GM12878 (cell line): ENCODE results near the gene SF3A1. TPM values are rescaled to one million over a fixed set of nuclear protein-coding genes. Genes with fewer than 3 reads are reported as not detected.
A peak's percentile ranks its signal among the peaks of the same experiment; 100 is the strongest.

ENCODE experiments used
- BMI1 ChIP-seq: fragments of 450-650 bp; IDR thresholded peaks from 2 replicates; pipeline ENCODE4 v1.6.1; 2016; ENCODE audit warnings: mild to moderate bottlenecking, moderate library complexity, borderline replicate concordance
- EGR1 ChIP-seq, 2 experiments: IDR thresholded peaks; 1 replicate in 1 of 2; 2 replicates in 1 of 2; pipeline ENCODE4 v1.6.1; 2011 to 2012; ENCODE audit warnings: low read depth in 2 of 2, low read length in 2 of 2, borderline replicate concordance in 1 of 2, mild to moderate bottlenecking in 1 of 2, moderate library complexity in 1 of 2
- ESRRA ChIP-seq: IDR thresholded peaks from 2 replicates; pipeline ENCODE4 v1.6.1; 2012; ENCODE audit warnings: mild to moderate bottlenecking, low read length, improper control_type of control experiment
- IRF3 ChIP-seq: fragments of 450-650 bp; IDR thresholded peaks from 2 replicates; pipeline ENCODE4 v1.6.1; 2014; ENCODE audit warnings: mild to moderate bottlenecking
- JUND ChIP-seq: IDR thresholded peaks from 2 replicates; pipeline ENCODE4 v1.6.1; 2012; ENCODE audit warnings: low read depth, mild to moderate bottlenecking, low read length, improper control_type of control experiment, moderate library complexity
- POLR2AphosphoS2 ChIP-seq: IDR thresholded peaks from 2 replicates; pipeline ENCODE4 v1.6.1; 2011; ENCODE audit warnings: low read depth, mild to moderate bottlenecking, low read length, improper control_type of control experiment, moderate library complexity
- RAD21 ChIP-seq: IDR thresholded peaks from 2 replicates; pipeline ENCODE4 v1.6.1; 2011; ENCODE audit warnings: mild to moderate bottlenecking, low read depth, low read length, moderate library complexity; ENCODE audit not compliant: insufficient read depth
- TBL1XR1 ChIP-seq: IDR thresholded peaks from 2 replicates; pipeline ENCODE4 v1.6.1; 2012; ENCODE audit warnings: low read depth, low read length, improper control_type of control experiment
- ZNF24 ChIP-seq: fragments of 450-650 bp; IDR thresholded peaks from 2 replicates; pipeline ENCODE4 v1.6.1; 2017; ENCODE audit warnings: antibody characterized with exemption, mild to moderate bottlenecking
- ZNF687 ChIP-seq: fragments of 450-650 bp; IDR thresholded peaks from 2 replicates; pipeline ENCODE4 v1.6.1; 2017; ENCODE audit warnings: mild to moderate bottlenecking, moderate library complexity
- polyA plus RNA-seq, 11 experiments: library from polyadenylated mRNA; depleted of rRNA in 4 of 11; unstranded in 6 of 11; stranded (reverse) in 5 of 11; fragments of >200 nt; fragmentation: Nextera tagmentation in 4 of 11; fragmentation: Illumina TruSeq in 1 of 11; extraction: Ambion mirVana in 4 of 11; extraction: Trizol in 1 of 11; gene quantifications; 1 replicate in 1 of 11; 2 replicates in 10 of 11; pipeline versions ENCODE4 v1.2.1 to v1.2.3, GENCODE V29; 2011 to 2016; ENCODE audit warnings: inconsistent platforms in 2 of 11, missing spikeins in 2 of 11, low read depth in 1 of 11
- total RNA-seq, 4 experiments: library from RNA; depleted of rRNA in 3 of 4; stranded (reverse); fragments of >200 nt in 3 of 4; fragmentation: Illumina TruSeq in 1 of 4; extraction: Trizol in 1 of 4; gene quantifications; 2 replicates each; pipeline versions ENCODE4 v1.2.1 to v1.2.3, GENCODE V29; 2013 to 2021

SF3A1 gene
- total and polyA plus RNA-seq, 10 of the 15 experiments (the other 5 are each of a cell fraction or from before 2014, with no cell fraction given): 10.4 to 239 (median 46.0) TPM

GRCh38 chr22:30289141-30289979 is 67.3 kb downstream of the SF3A1 start, which contains the start of gene CASTOR1 (continued):
- no peak for TF ChIP-seq JUND
- no peak for TF ChIP-seq RAD21
- TF ChIP-seq IRF3: no peak
- TF ChIP-seq EGR1 (IDR thresholded peaks at IDR 0.05; ENCODE audit: borderline replicate concordance in 1 of 2, low read depth in 2 of 2, low read length in 2 of 2): peak in 1 of 2 experiments; percentile 54; a peak in 1 of 3 replicates
- TF ChIP-seq BMI1: no peak
- no peak for TF ChIP-seq ZNF687
- TF ChIP-seq POLR2AphosphoS2: 0 out of 2 replicates have a peak, but pooled peaks have one; percentile 46
- TF ChIP-seq ESRRA: no peak
- TF ChIP-seq ZNF24: no peak
- TF ChIP-seq TBL1XR1: no peak
